ENCODE data around the gene A3GALT2.

Gene A3GALT2

GRCh38 chr1:33320619-33321165 is at the start of gene A3GALT2:
A3GALT2 (minus strand) TSS chr1:33321098; CDS start chr1:33321098, 0 bp downstream.
- Histone ChIP-seq H4K20me1 (peaks cover 56% of the 10 kb centered on the region), H3K9ac (no peak within 1 kb of the TSS)
- TF ChIP-seq Cebpa-rat (IDR thresholded peaks at IDR 0.05), result no peak

DNA sequence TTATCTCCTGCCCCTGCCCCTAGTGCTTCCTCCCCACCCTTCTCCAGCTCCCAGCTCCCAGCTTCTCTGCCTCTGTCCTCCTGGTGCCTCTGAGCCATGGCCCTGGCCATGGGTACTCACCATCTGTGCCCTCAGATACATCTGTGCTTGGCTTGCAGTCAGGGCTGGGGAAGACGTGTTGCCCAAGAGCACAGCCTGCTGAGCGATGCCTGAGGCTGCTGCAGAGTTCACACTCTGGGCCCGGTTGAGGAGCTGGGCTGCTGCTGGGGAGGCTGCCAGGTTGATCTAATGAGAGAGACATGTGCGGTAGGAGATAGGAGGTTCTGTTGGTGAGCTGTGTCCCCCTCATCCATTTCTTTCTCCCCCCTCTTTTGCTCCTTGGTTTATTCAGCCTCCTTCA is 49.4 kb upstream of the A3GALT2 start:
- Histone ChIP-seq H3K9me3 (no peaks in the 10 kb centered on the region), H3K4me2 (no peak overlapping the region), H4K20me1 (no peaks in the 10 kb centered on the region), H3K9ac (no peak overlapping the region), H3K27me3 (no peaks in the 10 kb centered on the region), H3K27ac (no peak overlapping the region), H3K4me1 (peaks cover 25% of the 10 kb centered on the region), H3K4me3 (no peak overlapping the region), H3K36me3 (peaks cover 4% of the 10 kb centered on the region; the same call in 1 of the 2 replicates)
- TF ChIP-seq Cebpa-rat (IDR thresholded peaks at IDR 0.05), result no peak

More at GRCh38 chr1:33320619-33321165, at the start of gene A3GALT2:
- Histone ChIP-seq H3K4me1 (peaks cover 5% of the 10 kb centered on the region; the same call in 1 of the 2 replicates), H3K27me3 (no peaks in the 10 kb centered on the region), H3K4me2 (no peak within 1 kb of the TSS), H3K36me3 (peaks cover 50% of the 10 kb centered on the region), H3K27ac (no peak within 1 kb of the TSS), H3K4me3 (no peak within 1 kb of the TSS), H3K9me3 (no peaks in the 10 kb centered on the region)

DNA sequence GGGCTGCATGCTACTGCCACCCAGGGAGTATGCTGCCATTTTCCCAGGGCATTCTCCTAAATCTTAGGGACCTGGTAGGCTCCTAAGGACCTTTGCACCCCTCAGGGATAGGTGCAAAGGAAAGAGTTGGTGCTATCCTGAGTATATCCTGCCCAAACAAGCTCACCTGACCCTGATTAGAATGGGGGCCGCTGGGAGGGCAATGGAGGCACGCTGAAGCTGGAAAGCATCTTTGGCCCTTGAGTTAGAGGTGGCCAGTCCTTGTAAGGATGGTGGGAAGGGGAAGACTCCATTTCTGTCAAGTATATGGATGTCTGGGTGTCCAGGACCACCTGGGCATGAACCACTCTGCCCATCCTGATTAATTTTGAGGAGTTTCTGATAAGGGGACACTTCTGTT is 48.9 kb upstream of the A3GALT2 start:
- no peaks in the 10 kb centered on the region for H3K27me3 ChIP-seq
- no peak overlapping the region for H3K9ac ChIP-seq
- no peaks in the 10 kb centered on the region for H3K9me3 ChIP-seq
- H3K4me2 ChIP-seq, result no peak overlapping the region
- H3K4me1 ChIP-seq, result peaks cover 30% of the 10 kb centered on the region
- H3K27ac ChIP-seq, result no peak overlapping the region
- H3K4me3 ChIP-seq, result no peak overlapping the region
- peaks cover 4% of the 10 kb centered on the region; the same call in 1 of the 2 replicates for H3K36me3 ChIP-seq
- H4K20me1 ChIP-seq, result no peaks in the 10 kb centered on the region
- TF ChIP-seq Cebpa-rat (IDR thresholded peaks at IDR 0.05), result no peak

GRCh38 chr1:33369081-33369480 is 48.2 kb upstream of the A3GALT2 start:
- no peaks in the 10 kb centered on the region for H3K9me3 ChIP-seq
- H3K4me1 ChIP-seq, result peaks cover 37% of the 10 kb centered on the region
- no peaks in the 10 kb centered on the region for H4K20me1 ChIP-seq
- H3K9ac ChIP-seq, result no peak overlapping the region
- H3K36me3 ChIP-seq, result peaks cover 4% of the 10 kb centered on the region; the same call in 1 of the 2 replicates
- no peak overlapping the region for H3K4me2 ChIP-seq
- H3K27ac ChIP-seq, result no peak overlapping the region
- no peaks in the 10 kb centered on the region for H3K27me3 ChIP-seq
- no peak for TF ChIP-seq Cebpa-rat (IDR thresholded peaks at IDR 0.05)
- H3K4me3 ChIP-seq, result no peak overlapping the region

DNA sequence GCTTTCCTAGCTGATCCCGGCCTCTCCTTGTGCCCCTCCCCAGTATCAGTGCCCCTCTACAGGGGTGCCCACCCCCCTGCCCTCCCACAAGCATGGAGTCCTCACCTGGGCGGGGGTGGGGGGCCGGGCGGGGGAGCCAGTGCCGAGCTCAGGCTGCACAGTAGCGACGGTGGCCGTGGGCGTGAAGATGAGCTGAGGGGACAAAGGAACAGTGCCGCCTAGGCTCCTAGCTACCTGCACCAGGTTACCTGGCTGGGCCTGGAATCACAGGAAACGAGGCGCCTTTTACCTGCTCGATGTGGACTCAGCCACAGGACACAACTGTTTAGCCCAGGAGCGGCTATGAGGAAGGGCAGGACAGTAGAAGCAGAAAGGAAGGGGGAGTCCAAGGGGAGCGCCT is 47.5 kb upstream of the A3GALT2 start:
- TF ChIP-seq Cebpa-rat (IDR thresholded peaks at IDR 0.05), result no peak
- Histone ChIP-seq H4K20me1 (no peaks in the 10 kb centered on the region), H3K4me2 (no peak overlapping the region), H3K27ac (no peak overlapping the region), H3K27me3 (no peaks in the 10 kb centered on the region), H3K36me3 (peaks cover 4% of the 10 kb centered on the region; the same call in 1 of the 2 replicates), H3K4me1 (peaks cover 42% of the 10 kb centered on the region), H3K9me3 (no peaks in the 10 kb centered on the region), H3K9ac (no peak overlapping the region), H3K4me3 (no peak overlapping the region)

- Histone ChIP-seq H3K4me1 (peaks cover 49% of the 10 kb centered on the region), H3K9ac (peak overlapping the region; percentile 33; the same call in 1 of the 2 replicates), H3K27ac (0 out of 2 replicates have a peak overlapping the region, but pooled peaks have one; percentile 46), H4K20me1 (no peaks in the 10 kb centered on the region), H3K4me3 (no peak overlapping the region), H3K4me2 (peak overlapping the region; percentile 89), H3K27me3 (no peaks in the 10 kb centered on the region), H3K9me3 (no peaks in the 10 kb centered on the region), H3K36me3 (peaks cover 4% of the 10 kb centered on the region; the same call in 1 of the 2 replicates)
- no peak for TF ChIP-seq Cebpa-rat (IDR thresholded peaks at IDR 0.05)
These were observed 46.8 kb upstream of the A3GALT2 start for GRCh38 chr1:33367485-33368405.

DNA sequence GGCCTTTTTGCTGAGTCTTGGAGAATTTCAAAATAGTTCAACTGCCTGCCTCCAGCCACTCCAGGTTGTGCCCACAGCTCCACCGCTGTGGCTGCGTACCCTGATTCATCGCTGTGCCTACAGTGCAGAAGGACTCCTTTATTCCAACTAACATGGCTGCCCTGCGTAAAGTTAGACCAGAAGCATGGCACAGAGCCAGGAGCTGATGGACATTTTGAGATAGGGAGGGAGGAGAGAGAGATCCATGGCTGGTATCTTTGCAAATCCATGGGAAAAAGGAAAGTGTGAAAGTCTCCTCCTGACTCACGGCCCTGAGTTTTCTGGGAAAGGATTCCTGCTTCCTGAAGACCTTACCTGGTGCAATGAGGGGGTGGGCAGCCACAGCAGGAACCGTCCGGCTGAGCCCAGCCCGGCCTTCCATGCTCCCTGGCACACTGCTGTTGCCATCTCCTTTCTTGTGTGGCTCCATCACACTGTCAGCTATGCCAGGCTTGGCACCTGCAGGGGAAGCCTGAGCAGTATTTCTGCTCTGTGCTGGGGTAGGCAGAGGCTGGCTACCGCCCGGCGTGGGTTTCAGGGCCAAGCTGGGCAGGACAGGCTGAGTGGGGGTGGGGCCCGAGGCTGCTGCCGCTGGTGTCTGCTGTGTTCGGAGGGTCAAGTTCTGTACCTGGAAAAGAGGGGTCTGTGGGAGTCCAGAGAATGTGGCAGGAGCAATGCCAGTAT is 46.0 kb upstream of the A3GALT2 start:
- no peak for TF ChIP-seq Cebpa-rat (IDR thresholded peaks at IDR 0.05)
- peaks cover under 1% of the 10 kb centered on the region; the same call in 1 of the 2 replicates for H3K36me3 ChIP-seq
- H3K27ac ChIP-seq, result peak overlapping the region; percentile 46; the same call in 1 of the 2 replicates
- H3K4me1 ChIP-seq, result peaks cover 57% of the 10 kb centered on the region
- H3K9me3 ChIP-seq, result no peaks in the 10 kb centered on the region
- H3K27me3 ChIP-seq, result no peaks in the 10 kb centered on the region
- peak overlapping the region; percentile 89 for H3K4me2 ChIP-seq
- no peak overlapping the region for H3K4me3 ChIP-seq
- H3K9ac ChIP-seq, result peak overlapping the region; percentile 33; the same call in 1 of the 2 replicates
- H4K20me1 ChIP-seq, result no peaks in the 10 kb centered on the region

GRCh38 chr1:33365560-33365997 is 44.7 kb upstream of the A3GALT2 start:
- Histone ChIP-seq H3K27me3 (no peaks in the 10 kb centered on the region), H3K4me2 (peak overlapping the region; percentile 89), H3K4me1 (peaks cover 71% of the 10 kb centered on the region), H3K36me3 (no peaks in the 10 kb centered on the region), H3K9ac (peak overlapping the region; percentile 76), H3K27ac (peak overlapping the region; percentile 85), H4K20me1 (no peaks in the 10 kb centered on the region), H3K9me3 (no peaks in the 10 kb centered on the region), H3K4me3 (no peak overlapping the region)
- no peak for TF ChIP-seq Cebpa-rat (IDR thresholded peaks at IDR 0.05)

GRCh38 chr1:33364565-33364918 is 43.6 kb upstream of the A3GALT2 start:
- Histone ChIP-seq H3K9me3 (no peaks in the 10 kb centered on the region), H3K4me1 (peaks cover 81% of the 10 kb centered on the region), H3K36me3 (no peaks in the 10 kb centered on the region), H4K20me1 (no peaks in the 10 kb centered on the region), H3K9ac (peak overlapping the region; percentile 76), H3K4me2 (peak overlapping the region; percentile 89), H3K27me3 (no peaks in the 10 kb centered on the region), H3K4me3 (peak overlapping the region; percentile 66), H3K27ac (peak overlapping the region; percentile 85)
- TF ChIP-seq Cebpa-rat (IDR thresholded peaks at IDR 0.05), result no peak

Measured in BLaER1 (cell line).